Brain pericyte (primary cell): Measurements from ENCODE around the gene PALB2.

Experiments used
- DNase-seq: peaks from one replicate; pipeline ENCODE4 v3.0.0-alpha.2; 2012; ENCODE audit warnings: low read depth, low spot score

The PALB2 gene

DNA sequence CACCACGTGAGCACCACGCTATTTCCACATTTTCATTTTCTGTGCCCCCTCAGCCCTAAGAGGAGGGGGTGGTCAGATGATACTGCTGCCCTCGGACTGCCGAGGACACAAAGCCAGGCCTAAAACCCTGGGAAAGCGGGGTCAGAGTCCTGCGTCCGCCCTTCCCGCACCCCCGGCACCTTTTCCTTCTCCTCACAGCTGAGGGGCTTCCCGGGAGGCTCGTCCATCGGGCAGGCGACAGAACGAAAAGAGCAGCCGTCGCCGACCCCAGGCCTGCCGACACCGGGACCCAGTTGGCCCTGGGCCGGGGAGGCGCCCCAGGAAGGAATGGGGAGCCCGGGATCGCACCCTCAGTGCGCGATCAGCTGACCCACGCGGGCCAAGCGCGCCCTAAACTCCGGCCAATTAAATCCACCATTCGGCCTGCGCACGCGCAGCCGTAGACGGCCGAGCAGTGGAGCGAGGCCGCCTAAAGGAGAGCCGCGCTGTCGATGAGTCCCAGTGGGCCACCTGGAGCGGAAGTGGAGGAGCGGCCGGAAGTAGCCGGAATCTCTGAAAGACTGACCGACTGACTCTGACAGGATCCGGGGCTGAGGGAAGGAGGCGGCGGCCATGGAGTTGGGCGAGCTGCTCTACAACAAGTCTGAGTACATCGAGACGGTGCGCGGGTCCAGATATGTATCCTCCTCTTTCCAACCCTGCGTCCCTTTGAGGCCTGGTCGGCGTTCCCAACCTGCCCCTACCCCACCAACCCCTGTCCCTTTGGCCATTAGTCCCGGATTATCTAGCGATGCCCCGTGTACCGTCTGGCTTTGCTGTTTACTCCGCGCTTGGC lies at the start of gene PALB2, which contains the start of gene DCTN5:
Gene PALB2 (minus strand): TSS at position 380 of the 835 bp plus-strand sequence. CDS start 153 bp downstream, at position 227.
Gene DCTN5 (plus strand): TSS at position 536 of the 835 bp plus-strand sequence. CDS start 77 bp downstream, at position 613.
- DNase-seq, result peak; percentile 77

- no peak for DNase-seq
These were observed 48.5 kb upstream of the PALB2 start for GRCh38 chr16:23689442-23690187.

GRCh38 chr16:23687034-23687808 lies 46.1 kb upstream of the PALB2 start:
- no peak for DNase-seq

- DNase-seq, result no peak
These were observed 42.4 kb upstream of the PALB2 start for GRCh38 chr16:23683487-23683886.

DNA sequence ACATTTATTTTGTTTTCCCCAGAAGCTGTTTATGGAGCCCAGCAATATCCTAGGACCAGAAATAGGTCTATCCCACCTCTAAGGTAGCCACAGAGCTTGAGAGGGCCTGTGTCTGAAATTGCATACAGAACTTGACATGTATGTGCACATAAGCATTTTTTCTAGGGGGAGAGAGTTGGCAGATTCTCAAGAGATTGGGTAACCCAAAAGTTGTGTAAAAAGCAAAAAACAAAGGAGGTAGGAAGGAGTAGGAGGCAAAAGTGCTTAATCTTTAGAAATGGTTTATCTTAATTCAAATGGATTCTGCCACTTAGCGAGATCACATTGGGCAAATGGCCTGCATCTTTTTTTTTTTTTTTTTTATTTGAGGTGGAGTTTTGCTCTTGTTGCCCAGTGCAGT lies 41.1 kb upstream of the PALB2 start:
- no peak for DNase-seq

- no peak for DNase-seq
These were observed 38.9 kb upstream of the PALB2 start for GRCh38 chr16:23679986-23680336.

GRCh38 chr16:23679274-23679985 lies 38.3 kb upstream of the PALB2 start:
- DNase-seq, result no peak

- DNase-seq, result peak; percentile 27
These were observed 37.5 kb upstream of the PALB2 start, which contains the start of gene PLK1 for GRCh38 chr16:23678430-23679273. TSS of gene PLK1 (plus strand) at chr16:23678889. CDS start at chr16:23678933, 44 bp downstream.

GRCh38 chr16:23676924-23677480 lies 35.9 kb upstream of the PALB2 start:
- DNase-seq, result no peak

DNA sequence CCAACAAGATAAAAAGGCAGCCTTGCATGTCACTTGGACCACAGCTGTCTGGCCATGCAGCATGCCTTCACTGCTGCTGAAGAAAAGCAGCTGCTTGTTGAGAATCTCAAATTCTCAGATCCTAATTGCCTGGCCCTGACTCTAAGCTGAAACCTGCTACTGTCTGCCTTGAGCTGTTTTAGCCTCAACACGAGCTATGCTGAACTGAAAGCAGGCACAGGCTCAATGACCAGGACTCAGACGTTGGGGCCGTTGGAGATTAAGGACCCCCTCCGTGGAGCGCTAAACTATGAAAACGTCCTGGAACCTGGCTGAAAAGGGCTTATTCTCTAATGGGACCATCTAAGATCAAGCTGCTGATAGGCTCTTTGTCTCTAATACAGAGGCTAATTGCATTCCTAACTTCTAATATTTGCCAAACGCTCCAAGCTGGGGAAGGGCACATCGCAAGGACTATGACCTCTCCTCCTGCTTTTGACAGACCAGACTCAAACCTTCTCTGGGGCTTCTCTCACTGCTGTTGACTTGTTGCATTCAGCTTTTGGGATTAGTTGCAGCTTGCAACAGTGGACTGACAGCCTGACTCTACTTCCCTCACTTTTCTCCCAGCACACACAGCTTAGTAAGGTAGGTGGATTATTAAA lies 33.0 kb upstream of the PALB2 start:
- no peak for DNase-seq

DNA sequence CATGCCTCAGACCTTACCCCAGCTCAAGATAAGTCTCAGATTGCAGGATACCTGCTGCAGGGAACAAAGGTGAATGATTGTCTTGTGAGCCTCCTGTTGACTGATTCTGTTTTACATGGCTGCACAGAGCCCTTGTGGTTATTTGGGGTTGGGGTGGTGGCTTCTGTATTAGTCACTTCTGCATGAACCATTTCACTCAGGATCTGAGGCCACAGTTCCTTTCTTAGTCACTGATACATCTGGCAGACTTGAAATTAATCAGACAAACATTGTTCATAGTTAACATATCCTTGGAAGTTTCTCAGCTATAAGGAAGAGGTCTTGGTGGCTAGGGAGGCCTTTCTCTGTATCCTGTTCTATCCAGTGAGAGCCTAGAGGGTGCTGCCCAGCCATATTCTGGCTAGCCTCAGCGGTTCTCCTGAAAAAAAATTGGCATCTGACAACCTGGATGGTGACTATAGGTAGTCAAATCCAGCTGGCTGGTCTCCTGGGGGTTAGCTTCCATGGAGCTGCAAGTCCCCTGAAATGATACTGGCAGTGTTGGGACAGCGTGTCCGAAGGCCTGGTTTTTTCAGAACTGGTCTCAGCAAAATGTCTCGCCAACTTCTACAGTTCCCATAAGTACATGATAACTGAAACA lies 29.1 kb upstream of the PALB2 start:
- DNase-seq, result no peak

- no peak for DNase-seq
These were observed 27.8 kb upstream of the PALB2 start for GRCh38 chr16:23668873-23669272.

GRCh38 chr16:23668225-23668624 lies 27.1 kb upstream of the PALB2 start:
- DNase-seq, result no peak

- DNase-seq, result no peak
These were observed 26.2 kb upstream of the PALB2 start for GRCh38 chr16:23667355-23667659.

DNA sequence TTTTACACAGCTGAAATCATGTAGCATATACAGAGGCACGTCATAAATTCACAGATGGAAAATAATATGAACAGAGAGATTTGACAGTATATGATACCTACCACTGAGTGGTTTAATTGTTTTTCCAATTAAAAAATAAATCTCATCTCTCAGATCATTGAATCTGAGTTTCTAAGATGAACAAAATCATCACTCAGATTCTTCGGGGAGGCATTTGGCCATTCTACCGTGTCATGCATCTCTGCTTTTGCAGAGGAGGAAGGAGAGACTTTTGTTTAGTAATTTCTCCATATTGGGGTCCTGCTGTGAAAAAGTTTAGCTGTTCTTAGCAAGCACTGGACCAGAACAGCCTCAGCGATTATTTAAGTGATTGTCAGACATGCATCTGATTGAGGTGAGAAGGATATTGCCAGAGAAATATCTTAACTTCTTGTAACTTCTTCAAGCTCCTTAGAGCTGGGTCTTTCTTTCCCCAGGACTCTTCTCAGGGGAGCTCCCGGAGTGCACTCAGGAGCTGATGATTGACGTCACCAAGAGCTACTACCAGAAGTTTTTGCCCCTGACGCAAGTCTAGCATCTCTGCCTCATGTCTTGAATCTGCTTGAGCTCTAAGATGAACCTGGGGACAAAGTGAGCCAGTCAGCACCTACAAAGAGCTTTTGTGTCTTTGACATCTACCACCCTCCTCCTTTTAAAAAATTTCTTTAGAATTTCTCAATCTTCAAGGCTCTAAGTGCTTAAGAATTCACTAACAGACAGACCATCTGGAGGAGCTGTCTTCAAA lies 25.7 kb upstream of the PALB2 start:
- DNase-seq, result no peak

- no peak for DNase-seq
These were observed 22.8 kb upstream of the PALB2 start for GRCh38 chr16:23663918-23664317.

- no peak for DNase-seq
These were observed 10.9 kb upstream of the PALB2 start for GRCh38 chr16:23651943-23652468.
